IPS-20b (cell line): Measurements from ENCODE around the gene LTBP1.
"Not testable (repeated sequence)": the region's sequence is repeated elsewhere in the genome, so short reads cannot be mapped to it uniquely, and the experiment has no call there.

Source experiments
- H3K27ac ChIP-seq: one replicate; pipeline ENCODE4 v1.5.1; 2013; ENCODE audit warnings: low read length
- H3K27me3 ChIP-seq: 2 replicates; pipeline ENCODE4 v1.6.1; 2013; ENCODE audit warnings: mild to moderate bottlenecking, low read length, inconsistent platforms; ENCODE audit not compliant: insufficient read depth
- H3K36me3 ChIP-seq: 2 replicates; pipeline ENCODE4 v1.6.1; 2013; ENCODE audit warnings: low read depth, mild to moderate bottlenecking, inconsistent platforms, low read length, moderate library complexity; ENCODE audit not compliant: insufficient read depth
- H3K4me1 ChIP-seq: 2 replicates; pipeline ENCODE4 v1.6.1; 2013; ENCODE audit warnings: mild to moderate bottlenecking, control low read depth, inconsistent platforms, low read length, moderate library complexity; ENCODE audit not compliant: insufficient read depth
- H3K4me3 ChIP-seq: 2 replicates; pipeline ENCODE4 v1.5.1; 2013; ENCODE audit warnings: mild to moderate bottlenecking, low read length, inconsistent platforms
- H3K9ac ChIP-seq: 2 replicates; pipeline ENCODE4 v1.6.1; 2013; ENCODE audit warnings: low read depth, mild to moderate bottlenecking, inconsistent platforms, low read length, moderate library complexity
- H3K9me3 ChIP-seq: 2 replicates; pipeline ENCODE4 v1.6.1; 2013; ENCODE audit warnings: mild to moderate bottlenecking, low read depth, low read length, inconsistent platforms; ENCODE audit not compliant: insufficient read depth

LTBP1 gene

GRCh38 chr2:33230195-33230594 lies 283.4 kb downstream of the LTBP1 start:
- Histone ChIP-seq H3K9ac (no peak overlapping the region), H3K27ac (no peak overlapping the region)

DNA sequence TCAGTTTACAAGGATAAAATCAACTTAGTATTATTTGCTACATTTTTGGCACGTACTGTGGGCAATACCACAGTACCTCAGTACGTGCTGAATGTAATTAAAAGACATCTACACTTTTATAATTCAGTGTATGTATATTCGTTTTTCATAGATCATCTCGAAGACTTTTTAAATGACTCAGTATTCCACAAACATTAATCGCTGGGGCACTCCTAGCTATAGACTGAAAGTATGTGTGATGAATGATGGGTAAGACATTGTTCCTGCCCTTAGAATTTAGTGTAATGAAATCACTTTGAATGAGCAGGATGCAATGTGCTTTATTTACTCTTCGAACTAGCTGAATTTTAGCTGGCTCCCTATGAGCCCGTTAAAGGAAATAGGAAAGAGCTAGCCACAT lies 284.1 kb downstream of the LTBP1 start:
- no peaks in the 10 kb centered on the region for H3K9me3 ChIP-seq
- H3K4me3 ChIP-seq = no peak overlapping the region
- H3K27ac ChIP-seq = no peak overlapping the region
- no peak overlapping the region for H3K9ac ChIP-seq
- H3K27me3 ChIP-seq = no peaks in the 10 kb centered on the region
- H3K36me3 ChIP-seq = no peaks in the 10 kb centered on the region
- no peaks in the 10 kb centered on the region for H3K4me1 ChIP-seq

More at GRCh38 chr2:33230195-33230594, 283.4 kb downstream of the LTBP1 start:
- H3K4me3 ChIP-seq = no peak overlapping the region
- H3K4me1 ChIP-seq = no peaks in the 10 kb centered on the region
- no peaks in the 10 kb centered on the region for H3K27me3 ChIP-seq
- no peaks in the 10 kb centered on the region for H3K9me3 ChIP-seq
- H3K36me3 ChIP-seq = no peaks in the 10 kb centered on the region

- not testable (repeated sequence) for H3K27me3 ChIP-seq, H3K9ac ChIP-seq, H3K27ac ChIP-seq, H3K4me1 ChIP-seq, H3K9me3 ChIP-seq, H3K4me3 ChIP-seq, H3K36me3 ChIP-seq
Measured at GRCh38 chr2:33235559-33235958, 288.8 kb downstream of the LTBP1 start.

- H3K9ac ChIP-seq = no peak overlapping the region
- no peaks in the 10 kb centered on the region for H3K27me3 ChIP-seq
- H3K9me3 ChIP-seq = no peaks in the 10 kb centered on the region
- no peak overlapping the region for H3K27ac ChIP-seq
- no peaks in the 10 kb centered on the region for H3K36me3 ChIP-seq
- no peak overlapping the region for H3K4me3 ChIP-seq
- no peaks in the 10 kb centered on the region for H3K4me1 ChIP-seq
Measured at GRCh38 chr2:33236482-33237385, 290.0 kb downstream of the LTBP1 start.

DNA sequence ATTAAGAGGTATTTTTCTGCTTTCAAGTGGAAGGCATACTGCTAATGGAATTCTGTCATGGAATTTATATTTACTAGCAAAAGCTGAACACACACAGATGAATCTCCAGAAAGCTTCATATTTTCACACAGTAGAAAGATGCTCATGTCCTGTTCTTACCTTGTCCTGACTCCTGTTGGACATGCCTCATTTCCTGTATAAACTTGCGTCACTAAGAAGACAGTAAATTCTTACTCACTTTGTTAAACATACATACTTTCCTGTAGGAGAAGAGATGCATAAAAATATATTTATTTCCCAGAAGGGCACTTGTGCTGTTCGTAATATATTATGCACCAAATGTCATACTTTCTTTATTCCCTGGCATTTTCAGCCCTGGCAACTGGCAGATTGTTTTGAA lies 291.4 kb downstream of the LTBP1 start:
- H3K27me3 ChIP-seq = no peaks in the 10 kb centered on the region
- no peaks in the 10 kb centered on the region for H3K36me3 ChIP-seq
- no peak overlapping the region for H3K4me3 ChIP-seq
- H3K27ac ChIP-seq = no peak overlapping the region
- H3K4me1 ChIP-seq = no peaks in the 10 kb centered on the region
- H3K9ac ChIP-seq = no peak overlapping the region
- H3K9me3 ChIP-seq = no peaks in the 10 kb centered on the region

DNA sequence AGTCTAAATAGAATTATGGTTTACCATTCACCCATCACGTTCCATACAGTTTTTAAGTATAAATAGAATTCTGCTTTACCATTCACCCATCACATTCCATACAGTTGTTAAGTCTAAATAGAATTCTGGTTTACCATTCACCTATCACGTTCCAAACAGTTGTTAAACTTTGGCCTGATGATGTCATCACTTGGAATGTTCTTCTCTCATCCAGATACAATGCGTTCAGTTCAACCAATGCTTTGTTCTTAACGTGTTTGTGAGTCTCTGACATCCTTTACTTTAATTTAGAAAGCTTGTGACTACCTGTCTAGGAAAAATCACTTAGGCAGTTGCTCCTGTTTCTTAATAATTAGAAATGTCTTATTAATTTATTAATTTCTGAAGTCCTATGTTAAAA lies 293.4 kb downstream of the LTBP1 start:
- no peaks in the 10 kb centered on the region for H3K9me3 ChIP-seq
- H3K9ac ChIP-seq = no peak overlapping the region
- no peaks in the 10 kb centered on the region for H3K27me3 ChIP-seq
- H3K36me3 ChIP-seq = no peaks in the 10 kb centered on the region
- H3K27ac ChIP-seq = no peak overlapping the region
- no peak overlapping the region for H3K4me3 ChIP-seq
- H3K4me1 ChIP-seq = no peaks in the 10 kb centered on the region

- Histone ChIP-seq H3K9me3 (no peaks in the 10 kb centered on the region), H3K27me3 (no peaks in the 10 kb centered on the region), H3K36me3 (no peaks in the 10 kb centered on the region), H3K4me1 (no peaks in the 10 kb centered on the region), H3K4me3 (no peak overlapping the region), H3K9ac (no peak overlapping the region), H3K27ac (no peak overlapping the region)
Measured at GRCh38 chr2:33241072-33241471, 294.3 kb downstream of the LTBP1 start.

- Histone ChIP-seq H3K9ac (no peak overlapping the region), H3K4me1 (no peaks in the 10 kb centered on the region), H3K4me3 (no peak overlapping the region), H3K27me3 (no peaks in the 10 kb centered on the region), H3K9me3 (no peaks in the 10 kb centered on the region), H3K27ac (no peak overlapping the region), H3K36me3 (no peaks in the 10 kb centered on the region)
Measured at GRCh38 chr2:33241581-33241980, 294.8 kb downstream of the LTBP1 start.

DNA sequence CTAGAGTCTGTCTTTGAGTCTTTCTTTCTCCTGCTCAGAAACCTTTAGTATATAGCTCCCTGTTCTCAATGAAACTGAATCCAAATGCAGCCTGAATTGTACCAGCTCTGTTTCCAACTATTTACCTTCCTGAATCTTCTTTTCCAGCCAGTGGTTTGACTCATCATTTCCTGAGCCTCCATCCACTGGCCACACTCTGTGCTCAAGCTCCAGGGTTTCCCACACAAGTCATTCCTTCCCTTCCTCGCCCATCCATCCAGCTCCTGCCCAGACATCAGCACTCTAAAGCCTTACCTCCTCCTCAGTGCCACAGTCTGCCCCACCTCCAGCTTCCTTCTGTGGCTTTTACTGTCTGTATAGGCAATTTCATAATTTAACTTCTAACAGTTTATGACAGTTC lies 296.1 kb downstream of the LTBP1 start:
- H3K9ac ChIP-seq = no peak overlapping the region
- H3K9me3 ChIP-seq = no peaks in the 10 kb centered on the region
- H3K27me3 ChIP-seq = no peaks in the 10 kb centered on the region
- H3K4me1 ChIP-seq = no peaks in the 10 kb centered on the region
- no peak overlapping the region for H3K27ac ChIP-seq
- no peaks in the 10 kb centered on the region for H3K36me3 ChIP-seq
- no peak overlapping the region for H3K4me3 ChIP-seq

- H3K4me1 ChIP-seq = no peaks in the 10 kb centered on the region
- H3K27ac ChIP-seq = no peak overlapping the region
Measured at GRCh38 chr2:33246432-33246831, 299.7 kb downstream of the LTBP1 start.

DNA sequence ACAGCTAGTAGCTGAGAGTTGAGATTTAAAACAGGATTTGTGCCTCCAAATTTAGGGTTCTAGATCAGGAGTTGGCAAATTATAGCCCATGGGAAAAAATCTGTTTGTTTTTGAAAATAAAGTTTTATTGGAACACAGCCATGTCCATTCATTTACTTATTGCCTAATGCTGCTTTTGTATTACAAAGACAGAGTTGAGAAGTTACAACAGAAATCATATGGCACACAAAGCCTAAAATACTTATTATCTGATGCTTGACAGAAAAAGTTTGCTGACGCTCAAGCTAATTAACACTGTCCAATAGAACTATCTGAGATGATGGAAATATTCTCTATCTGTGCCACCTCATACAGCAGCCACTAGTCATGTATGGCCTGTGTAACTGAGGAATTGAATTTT lies 300.6 kb downstream of the LTBP1 start:
- Histone ChIP-seq H3K27me3 (no peaks in the 10 kb centered on the region), H3K9me3 (no peaks in the 10 kb centered on the region), H3K9ac (no peak overlapping the region), H3K36me3 (no peaks in the 10 kb centered on the region), H3K4me1 (no peaks in the 10 kb centered on the region), H3K27ac (no peak overlapping the region), H3K4me3 (no peak overlapping the region)

More at GRCh38 chr2:33246432-33246831, 299.7 kb downstream of the LTBP1 start:
- no peaks in the 10 kb centered on the region for H3K36me3 ChIP-seq
- H3K9me3 ChIP-seq = no peaks in the 10 kb centered on the region
- H3K9ac ChIP-seq = no peak overlapping the region
- H3K4me3 ChIP-seq = no peak overlapping the region
- no peaks in the 10 kb centered on the region for H3K27me3 ChIP-seq

DNA sequence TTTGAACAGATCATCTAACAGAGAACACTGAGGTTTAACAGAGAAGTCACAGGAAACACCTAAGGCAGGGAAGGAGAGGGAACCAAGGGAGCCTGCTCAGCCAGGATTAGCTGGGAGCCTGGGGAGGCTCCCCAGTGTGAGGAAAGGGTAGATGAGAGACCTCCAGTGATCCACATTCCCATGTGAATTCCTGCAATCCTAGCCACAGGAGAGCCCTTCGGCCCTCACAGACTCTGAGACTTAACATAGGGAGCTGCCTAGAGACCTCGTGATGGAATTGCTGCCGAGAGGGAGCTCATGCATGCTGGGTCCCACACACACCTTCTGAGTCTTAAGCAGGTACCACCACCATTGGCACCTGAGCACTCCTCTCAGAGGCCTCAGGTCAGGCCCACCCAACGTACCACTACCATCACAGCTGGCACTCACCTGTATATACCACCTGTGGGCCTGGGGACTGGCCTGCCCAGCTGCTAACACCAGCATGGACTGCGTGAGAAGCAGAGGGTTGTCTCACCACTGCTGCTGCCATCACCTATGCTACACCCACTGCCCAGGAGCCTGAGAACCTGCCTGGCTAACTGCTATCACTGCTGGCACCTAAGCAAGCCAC lies 303.8 kb downstream of the LTBP1 start:
- no peaks in the 10 kb centered on the region for H3K27me3 ChIP-seq
- no peaks in the 10 kb centered on the region for H3K4me1 ChIP-seq
- no peaks in the 10 kb centered on the region for H3K36me3 ChIP-seq
- H3K9me3 ChIP-seq = no peaks in the 10 kb centered on the region
- H3K27ac ChIP-seq = no peak overlapping the region
- H3K4me3 ChIP-seq = no peak overlapping the region
- no peak overlapping the region for H3K9ac ChIP-seq
